Fibroblast of upper back skin (primary cell): ENCODE data around the gene VPS11.
A peak's percentile ranks its signal among the peaks of the same experiment; 100 is the strongest.

ENCODE experiments used
- DNase-seq: peaks from one replicate; pipeline ENCODE4 v3.0.0-alpha.2; 2013

The VPS11 gene

GRCh38 chr11:119106564-119107537 is 39.2 kb downstream of the VPS11 start, which contains the start of gene C2CD2L:
C2CD2L (plus strand) TSS chr11:119107344; CDS start chr11:119107742, 398 bp downstream.
- peak; percentile 90 for DNase-seq

DNA sequence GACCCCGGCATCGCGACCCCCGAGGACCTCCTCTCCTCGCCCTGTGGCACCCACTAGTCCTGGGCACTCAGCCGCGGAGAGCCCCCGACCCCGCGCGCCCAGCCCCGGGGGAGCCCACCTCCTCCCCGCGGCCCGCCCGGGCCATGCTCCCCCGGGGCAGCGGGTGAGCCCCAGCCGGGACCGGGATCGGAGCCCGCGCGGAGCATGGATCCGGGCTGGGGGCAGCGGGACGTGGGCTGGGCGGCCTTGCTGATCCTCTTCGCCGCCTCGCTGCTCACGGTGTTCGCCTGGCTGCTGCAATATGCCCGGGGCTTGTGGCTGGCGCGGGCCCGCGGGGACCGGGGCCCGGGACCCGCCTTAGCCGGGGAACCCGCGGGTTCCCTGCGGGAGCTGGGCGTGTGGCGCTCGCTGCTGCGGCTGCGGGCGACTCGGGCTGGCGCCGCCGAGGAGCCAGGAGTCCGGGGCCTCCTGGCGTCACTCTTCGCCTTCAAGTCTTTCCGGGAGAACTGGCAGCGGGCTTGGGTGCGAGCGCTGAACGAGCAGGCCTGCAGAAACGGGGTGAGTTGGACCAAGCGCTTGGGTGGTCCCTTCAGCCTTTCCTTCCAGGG is 40.0 kb downstream of the VPS11 start:
- DNase-seq = no peak

GRCh38 chr11:119108146-119108856 is 40.7 kb downstream of the VPS11 start:
- no peak for DNase-seq

DNA sequence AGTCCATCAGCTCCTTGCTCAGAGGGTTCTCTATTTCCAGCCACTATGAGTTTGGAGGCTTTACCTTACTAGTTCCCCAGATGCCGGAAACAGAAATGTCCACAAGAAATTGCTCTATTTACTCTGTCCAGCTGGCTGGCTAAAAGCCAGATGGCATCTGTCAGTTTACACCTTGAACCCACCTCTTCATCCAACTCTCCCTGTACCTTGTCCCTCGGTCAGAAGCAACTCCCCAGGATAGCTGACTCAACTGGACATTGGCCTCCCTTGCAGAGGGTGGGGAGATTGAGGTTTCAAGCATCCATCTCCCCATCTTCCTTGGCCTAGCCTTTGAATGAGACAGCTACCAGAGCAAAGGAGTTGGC is 41.2 kb downstream of the VPS11 start:
- DNase-seq = no peak

DNA sequence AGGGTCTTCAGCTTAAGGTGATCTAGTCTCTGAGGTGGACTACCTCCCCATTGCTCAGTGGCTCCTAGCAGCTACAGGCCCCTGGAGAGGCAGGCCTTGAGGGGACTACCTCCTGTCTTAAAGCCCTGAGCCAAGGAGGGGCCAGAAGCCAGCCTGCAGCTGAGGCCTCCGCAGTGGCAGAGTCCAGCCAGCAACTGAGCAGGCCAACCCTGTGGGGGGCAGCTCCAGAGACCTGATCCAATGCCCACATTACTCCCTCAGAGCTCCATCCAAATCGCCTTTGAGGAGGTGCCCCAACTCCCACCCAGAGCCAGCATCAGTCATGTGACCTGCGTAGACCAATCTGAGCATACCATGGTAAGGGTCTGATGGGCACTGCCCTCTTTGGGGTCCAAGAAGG is 42.2 kb downstream of the VPS11 start:
- no peak for DNase-seq

DNA sequence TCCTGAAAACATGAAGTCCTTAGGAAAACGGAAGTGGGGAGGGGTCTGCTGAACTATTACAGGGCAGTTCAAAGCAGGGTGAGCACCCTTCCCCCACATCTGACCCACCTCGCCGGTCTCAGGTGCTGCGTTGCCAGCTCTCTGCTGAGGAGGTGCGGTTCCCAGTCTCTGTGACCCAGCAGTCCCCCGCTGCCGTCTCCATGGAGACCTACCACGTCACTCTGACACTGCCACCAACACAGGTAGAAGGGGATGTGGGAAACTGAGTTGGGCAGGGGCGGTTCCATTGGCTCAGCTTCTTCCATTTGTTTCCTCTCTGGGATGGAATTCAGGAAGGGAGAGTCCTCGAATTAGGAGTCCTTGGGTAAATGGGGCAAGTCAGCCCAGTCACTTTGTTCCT is 42.8 kb downstream of the VPS11 start:
- no peak for DNase-seq

DNA sequence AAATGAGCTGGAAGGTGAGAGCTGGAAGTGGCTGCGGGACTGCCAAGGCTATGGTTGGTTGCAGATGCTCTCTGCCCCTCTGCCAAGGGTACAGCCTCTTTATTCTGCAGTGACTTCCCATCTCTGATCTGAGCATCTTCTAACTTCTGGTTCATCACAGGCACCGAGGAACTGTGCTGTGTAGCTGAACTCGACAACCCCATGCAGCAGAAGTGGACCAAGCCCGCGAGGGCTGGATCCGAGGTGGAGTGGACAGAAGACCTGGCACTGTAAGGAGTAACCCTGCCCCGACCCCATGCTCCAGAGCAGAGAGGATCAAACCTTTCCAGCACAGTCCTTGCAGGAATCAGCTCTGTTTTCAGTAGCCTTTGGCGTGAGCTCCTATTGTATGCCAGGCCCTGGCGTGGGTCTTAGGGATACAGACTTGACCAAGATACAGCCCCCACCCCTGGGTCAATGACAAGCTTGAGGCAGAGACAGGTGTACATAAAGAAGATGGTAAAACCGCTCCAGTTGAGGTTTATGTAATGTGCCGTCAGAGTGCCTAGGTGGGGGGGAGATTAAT is 43.8 kb downstream of the VPS11 start:
- DNase-seq = no peak

GRCh38 chr11:119112314-119113020 is 44.8 kb downstream of the VPS11 start:
- no peak for DNase-seq

GRCh38 chr11:119113716-119114115 is 46.1 kb downstream of the VPS11 start:
- no peak for DNase-seq

- no peak for DNase-seq
These were observed 46.7 kb downstream of the VPS11 start for GRCh38 chr11:119114351-119114750.

DNA sequence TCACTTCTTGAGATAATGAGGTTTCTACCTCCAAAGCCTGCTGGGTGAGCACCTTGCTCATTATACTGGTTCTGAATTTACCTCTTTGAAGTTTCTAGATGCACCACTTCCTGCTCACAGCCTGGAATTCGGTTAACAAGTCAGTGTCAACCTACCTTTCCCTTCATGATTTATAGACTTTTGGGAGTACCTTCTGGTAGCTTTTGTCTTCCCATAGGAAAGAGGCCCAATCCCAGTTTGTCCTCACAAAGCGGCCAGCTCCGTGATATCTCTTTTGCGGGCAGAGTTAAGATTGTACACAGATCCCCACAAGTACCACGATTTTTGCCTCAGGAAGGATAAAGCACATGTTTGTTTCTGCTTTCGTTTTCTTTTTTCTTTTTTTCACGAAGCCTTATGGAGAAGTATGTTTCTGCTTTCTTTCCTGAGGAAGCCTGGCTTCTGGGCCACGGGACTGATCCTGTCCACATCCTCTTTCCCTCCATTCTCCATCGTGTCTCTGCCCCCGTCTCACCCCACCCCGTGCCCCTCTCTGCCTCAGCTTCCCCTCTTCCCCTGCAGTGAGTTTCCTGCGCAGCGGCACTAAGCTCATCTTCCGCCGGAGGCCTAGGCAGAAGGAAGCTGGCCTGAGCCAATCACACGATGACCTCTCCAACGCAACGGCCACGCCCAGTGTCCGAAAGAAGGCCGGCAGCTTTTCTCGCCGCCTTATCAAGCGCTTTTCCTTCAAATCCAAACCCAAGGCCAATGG is 48.0 kb downstream of the VPS11 start:
- DNase-seq = no peak

DNA sequence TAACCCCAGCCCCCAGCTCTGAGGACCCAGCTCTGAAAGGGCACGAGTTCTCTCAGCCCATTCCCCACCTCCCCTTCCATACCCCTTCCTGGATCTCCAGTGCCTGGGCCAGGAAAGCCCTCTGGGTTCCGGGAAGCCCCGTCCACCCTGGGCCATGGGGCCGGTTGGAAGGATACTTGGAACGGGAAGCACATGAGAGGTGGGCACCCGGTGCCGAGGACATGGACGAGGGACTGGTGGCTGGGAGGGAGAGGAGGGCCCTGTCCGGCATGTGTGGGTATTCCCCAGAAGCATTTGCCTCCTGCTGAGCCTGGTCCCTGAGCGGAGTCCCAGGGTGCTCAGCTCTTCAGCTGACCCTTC is 48.6 kb downstream of the VPS11 start:
- no peak for DNase-seq

- DNase-seq = no peak
These were observed 49.0 kb downstream of the VPS11 start for GRCh38 chr11:119116601-119117000.

DNA sequence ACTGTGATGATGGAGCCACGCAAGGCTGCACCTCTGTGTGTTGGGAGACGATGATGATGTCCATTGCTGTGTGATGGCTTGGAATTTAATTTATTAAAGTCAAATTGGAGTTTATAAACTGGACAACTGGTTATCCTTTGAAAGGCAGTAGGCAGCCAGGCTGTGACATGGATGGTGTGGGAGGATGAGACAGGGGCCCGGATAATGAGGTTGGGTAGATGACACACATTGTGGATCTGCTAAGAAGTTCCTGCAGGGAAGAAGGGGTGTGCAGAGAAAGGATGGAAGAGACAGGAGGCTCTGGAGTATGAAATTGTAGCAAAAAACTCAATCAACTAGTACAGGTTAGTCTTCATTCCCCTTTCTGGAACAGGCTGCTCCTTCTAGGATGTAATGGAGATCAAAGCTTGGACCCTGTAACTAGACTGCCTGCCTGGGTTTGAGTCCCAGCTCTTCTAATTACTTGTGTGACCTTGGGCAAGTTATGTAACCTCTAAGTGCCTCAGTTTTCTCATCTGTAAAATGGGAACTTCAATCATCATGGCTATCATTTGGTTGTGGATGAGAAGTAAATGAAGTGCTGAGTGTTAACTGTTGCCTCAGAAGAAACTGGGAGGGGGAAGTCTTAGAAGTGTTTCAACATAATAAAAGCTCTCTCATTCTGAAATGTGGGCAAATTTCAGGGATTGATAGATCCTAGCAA is 49.5 kb downstream of the VPS11 start:
- DNase-seq = no peak

- no peak for DNase-seq
These were observed 50.6 kb downstream of the VPS11 start for GRCh38 chr11:119118227-119118626.

DNA sequence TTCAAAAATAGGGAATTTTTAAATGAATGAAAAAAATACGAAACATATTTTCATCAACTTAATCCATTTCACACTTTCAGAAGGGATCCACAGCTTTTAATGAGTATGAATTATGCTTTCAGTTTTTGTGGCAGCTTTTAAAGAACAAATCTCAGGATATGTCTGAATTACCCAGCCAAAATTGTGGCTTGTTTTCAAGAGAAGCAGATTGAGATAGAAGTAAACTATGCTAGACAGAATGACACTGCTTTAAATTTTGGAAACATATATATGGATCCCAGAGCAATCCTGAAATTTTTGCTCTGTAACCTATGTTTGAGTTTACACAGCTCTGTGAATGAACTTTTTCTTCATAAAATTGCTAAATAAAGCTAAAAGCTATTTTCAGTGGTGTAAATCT is 51.3 kb downstream of the VPS11 start:
- DNase-seq = no peak

- peak; percentile 84 for DNase-seq
These were observed 53.0 kb downstream of the VPS11 start for GRCh38 chr11:119120639-119121007.

- DNase-seq = peak; percentile 99
These were observed 53.6 kb downstream of the VPS11 start, which contains the start of gene HINFP for GRCh38 chr11:119121008-119121810. HINFP (plus strand) TSS chr11:119121580; CDS start chr11:119126945, 5,365 bp downstream.

- no peak for DNase-seq
These were observed 54.1 kb downstream of the VPS11 start for GRCh38 chr11:119121811-119122124.

DNA sequence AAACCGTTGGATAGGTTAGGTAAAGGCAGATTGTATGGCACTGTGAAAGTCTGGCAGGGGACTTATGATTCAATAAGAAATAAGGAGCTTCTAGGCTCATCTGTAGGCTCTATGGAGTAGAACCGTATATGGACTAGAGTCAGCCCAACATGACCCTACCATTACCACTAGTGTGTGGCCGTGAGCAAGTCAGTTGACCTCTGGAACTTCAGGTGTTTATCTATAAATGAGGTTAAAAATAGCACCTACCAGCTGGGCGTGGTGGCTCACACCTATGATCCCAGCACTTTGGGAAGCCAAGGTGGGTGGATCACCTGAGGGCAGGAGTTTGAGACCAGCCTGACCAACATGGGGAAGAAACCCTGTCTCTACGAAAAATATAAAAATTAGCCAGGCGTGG is 58.2 kb downstream of the VPS11 start:
- DNase-seq = no peak
